H1 (cell line): ENCODE results near the gene MLLT11. TPM values are rescaled to one million over a fixed set of nuclear protein-coding genes. Genes with fewer than 3 reads are reported as not detected.

Experiments used
- CTCF ChIA-PET: fragments of 300-600 bp; sonication (Branson Sonifier 250); formaldehyde crosslinking; loops from one replicate; lab custom pipeline; 2021; ENCODE audit not compliant: partially characterized antibody; lab: Charles Lee
- POLR2A ChIA-PET: fragments of 300-600 bp; sonication (Branson Sonifier 250); formaldehyde crosslinking; loops from one replicate; lab custom pipeline; 2021; ENCODE audit warnings: inconsistent platforms; ENCODE audit not compliant: partially characterized antibody; lab: Charles Lee
- DNase-seq, 2 experiments: peaks; one replicate each; pipeline versions ENCODE4 v3.0.0 to v3.0.0-alpha.2; 2010 to 2022; ENCODE audit warnings: low spot score in 2 of 2, low read depth in 1 of 2, mixed read lengths in 1 of 2
- FAIRE-seq: peaks from 2 replicates; lab custom pipeline; 2011; peaks lifted over from hg19 to GRCh38; lab: Jason Lieb, UNC
- H2AFZ ChIP-seq: 2 replicates; pipeline ENCODE4 v1.8.1; 2012; ENCODE audit warnings: low read length, inconsistent platforms
- H2AK5ac ChIP-seq: 2 replicates; pipeline ENCODE4 v1.6.1; 2013; ENCODE audit warnings: low read depth, low read length
- H2BK120ac ChIP-seq: replicated peaks from 2 replicates; pipeline ENCODE3; 2013; ENCODE audit warnings: low read depth, low read length, inconsistent platforms
- H2BK12ac ChIP-seq: 2 replicates; pipeline ENCODE4 v1.6.1; 2013; ENCODE audit warnings: low read depth, low read length
- H2BK15ac ChIP-seq: 2 replicates; pipeline ENCODE4 v1.6.1; 2013; ENCODE audit warnings: low read length
- H2BK20ac ChIP-seq: 2 replicates; pipeline ENCODE4 v1.6.1; 2013; ENCODE audit warnings: low read length
- H2BK5ac ChIP-seq: 2 replicates; pipeline ENCODE4 v1.6.1; 2013; ENCODE audit warnings: low read depth, low read length
- H3K14ac ChIP-seq: 2 replicates; pipeline ENCODE4 v1.6.1; 2013; ENCODE audit warnings: inconsistent platforms; ENCODE audit not compliant: insufficient read length
- H3K18ac ChIP-seq: 2 replicates; pipeline ENCODE4 v1.6.1; 2013; ENCODE audit warnings: low read length; ENCODE audit errors: extremely low read depth
- H3K23ac ChIP-seq: 2 replicates; pipeline ENCODE4 v1.6.1; 2013; ENCODE audit warnings: inconsistent platforms; ENCODE audit not compliant: insufficient read length
- H3K23me2 ChIP-seq: 2 replicates; pipeline ENCODE4 v1.6.1; 2013; ENCODE audit warnings: low read depth, low read length
- H3K27ac ChIP-seq: 2 replicates; pipeline ENCODE4 v1.6.1; 2011; ENCODE audit warnings: low read depth, low read length, inconsistent platforms
- H3K27me3 ChIP-seq, 4 experiments: replicated peaks in 1 of 4; 1 replicate in 1 of 4; 2 replicates in 3 of 4; pipeline versions ENCODE4 v1.6.1 to v1.8.1; 2011 to 2013; ENCODE audit warnings: low read length in 3 of 4, mild to moderate bottlenecking in 3 of 4, inconsistent platforms in 2 of 4, mixed read lengths in 2 of 4, moderate library complexity in 1 of 4; ENCODE audit not compliant: control insufficient read depth in 3 of 4, insufficient read depth in 3 of 4; ENCODE audit errors: extremely low read depth in 1 of 4
- H3K36me3 ChIP-seq, 4 experiments: 2 replicates each; pipeline versions ENCODE4 v1.6.1 to v1.8.1; 2011 to 2013; ENCODE audit warnings: mild to moderate bottlenecking in 4 of 4, low read length in 3 of 4, moderate library complexity in 2 of 4, control low read depth in 1 of 4, inconsistent platforms in 1 of 4; ENCODE audit not compliant: insufficient read depth in 4 of 4, control insufficient read depth in 2 of 4
- H3K4ac ChIP-seq: replicated peaks from 2 replicates; pipeline ENCODE3; 2013; ENCODE audit warnings: low read length, low read depth, mixed read lengths, inconsistent platforms; ENCODE audit not compliant: insufficient read length
- H3K4me1 ChIP-seq, 4 experiments: replicated peaks in 1 of 4; 1 replicate in 1 of 4; 2 replicates in 3 of 4; pipeline versions ENCODE4 v1.6.1 to v1.8.1; 2011 to 2013; ENCODE audit warnings: low read length in 3 of 4, inconsistent platforms in 2 of 4, mixed read lengths in 1 of 4; ENCODE audit not compliant: insufficient read depth in 4 of 4, control insufficient read depth in 3 of 4
- H3K4me2 ChIP-seq, 2 experiments: 2 replicates each; pipeline versions ENCODE4 v1.6.1 to v1.8.1; 2011 to 2013; ENCODE audit warnings: low read depth in 2 of 2, low read length in 2 of 2, control low read depth in 1 of 2, inconsistent platforms in 1 of 2, mild to moderate bottlenecking in 1 of 2; ENCODE audit not compliant: insufficient read depth in 1 of 2
- H3K4me3 ChIP-seq, 4 experiments: fragments of 200-600, 300-600 bp in 1 of 4; sonication (generic), shearing (Covaris generic), sonication (Bioruptor Twin) in 1 of 4; 2 replicates each; pipeline versions ENCODE4 v1.5.1 to v1.8.1; 2011 to 2016; ENCODE audit warnings: low read length in 4 of 4, low read depth in 3 of 4, control low read depth in 2 of 4, inconsistent platforms in 2 of 4, mild to moderate bottlenecking in 2 of 4, mixed read lengths in 1 of 4, moderate library complexity in 1 of 4; ENCODE audit not compliant: insufficient read depth in 2 of 4; ENCODE audit errors: extremely low read depth in 1 of 4
- H3K56ac ChIP-seq: replicated peaks from 2 replicates; pipeline ENCODE3; 2013; ENCODE audit warnings: low read depth, mild to moderate bottlenecking, mixed read lengths, low read length, inconsistent platforms; ENCODE audit not compliant: insufficient read length
- H3K79me1 ChIP-seq: 2 replicates; pipeline ENCODE4 v1.6.1; 2013; ENCODE audit warnings: low read depth, low read length, control low read depth
- H3K79me2 ChIP-seq, 2 experiments: 2 replicates each; pipeline versions ENCODE4 v1.6.1 to v1.8.1; 2012 to 2013; ENCODE audit warnings: low read length in 2 of 2, mild to moderate bottlenecking in 2 of 2, inconsistent platforms in 1 of 2; ENCODE audit not compliant: insufficient read depth in 2 of 2, control insufficient read depth in 1 of 2
- H3K9ac ChIP-seq, 4 experiments: replicated peaks in 1 of 4; 1 replicate in 1 of 4; 2 replicates in 3 of 4; pipeline versions ENCODE4 v1.6.1 to v1.8.1; 2011 to 2013; ENCODE audit warnings: low read depth in 3 of 4, low read length in 3 of 4, control low read depth in 2 of 4, mild to moderate bottlenecking in 2 of 4, moderate library complexity in 2 of 4, inconsistent platforms in 1 of 4; ENCODE audit errors: extremely low read depth in 1 of 4
- H3K9me3 ChIP-seq, 2 experiments: 2 replicates each; pipeline versions ENCODE4 v1.6.1 to v1.8.1; 2012 to 2013; ENCODE audit warnings: mild to moderate bottlenecking in 2 of 2, moderate library complexity in 2 of 2, control low read depth in 1 of 2, inconsistent platforms in 1 of 2, low read depth in 1 of 2, low read length in 1 of 2, mixed read lengths in 1 of 2; ENCODE audit not compliant: insufficient read depth in 2 of 2
- H4K20me1 ChIP-seq, 2 experiments: replicated peaks in 1 of 2; 2 replicates each; pipeline versions ENCODE3 to v1.8.1; 2011 to 2013; ENCODE audit warnings: inconsistent platforms in 2 of 2, low read length in 2 of 2, mild to moderate bottlenecking in 1 of 2; ENCODE audit not compliant: insufficient read depth in 2 of 2, control insufficient read depth in 1 of 2
- H4K5ac ChIP-seq: 2 replicates; pipeline ENCODE4 v1.6.1; 2013; ENCODE audit warnings: low read length, low read depth, mixed read lengths, inconsistent platforms; ENCODE audit not compliant: insufficient read length
- H4K8ac ChIP-seq: 2 replicates; pipeline ENCODE4 v1.8.0; 2013; ENCODE audit warnings: mild to moderate bottlenecking, moderate library complexity, low read length, inconsistent platforms; ENCODE audit not compliant: insufficient read depth; ENCODE audit errors: extremely low read depth
- H4K91ac ChIP-seq: replicated peaks from 2 replicates; pipeline ENCODE3; 2013; ENCODE audit warnings: low read length, mixed read lengths, inconsistent platforms; ENCODE audit not compliant: insufficient read length
- EP300 ChIP-seq, 2 experiments: IDR thresholded peaks; 1 replicate in 1 of 2; 2 replicates in 1 of 2; pipeline ENCODE4 v1.6.1; 2011 to 2012; ENCODE audit warnings: low read depth in 2 of 2, low read length in 2 of 2, mild to moderate bottlenecking in 2 of 2, borderline replicate concordance in 1 of 2, inconsistent platforms in 1 of 2, moderate library complexity in 1 of 2
- GABPA ChIP-seq: IDR thresholded peaks from 2 replicates; pipeline ENCODE4 v1.6.1; 2011; ENCODE audit warnings: mild to moderate bottlenecking, low read length, moderate library complexity, borderline replicate concordance; ENCODE audit not compliant: insufficient read depth
- GTF2F1 ChIP-seq: IDR thresholded peaks from 2 replicates; pipeline ENCODE4 v1.6.1; 2012; ENCODE audit warnings: low read depth, low read length, improper control_type of control experiment, borderline replicate concordance
- MAFK ChIP-seq: IDR thresholded peaks from 2 replicates; pipeline ENCODE4 v1.6.1; 2012; ENCODE audit warnings: low read depth, mild to moderate bottlenecking, improper control_type of control experiment, low read length
- NRF1 ChIP-seq: IDR thresholded peaks from 2 replicates; pipeline ENCODE4 v1.6.1; 2011; ENCODE audit warnings: mild to moderate bottlenecking, low read depth, low read length, improper control_type of control experiment
- RAD21 ChIP-seq, 2 experiments: IDR thresholded peaks in 1 of 2; conservative IDR thresholded peaks in 1 of 2; 2 replicates each; pipeline ENCODE4 v1.6.1; 2011; ENCODE audit warnings: low read depth in 2 of 2, low read length in 2 of 2, improper control_type of control experiment in 1 of 2, inconsistent platforms in 1 of 2, mild to moderate bottlenecking in 1 of 2, moderate library complexity in 1 of 2
- RFX5 ChIP-seq: IDR thresholded peaks from 2 replicates; pipeline ENCODE4 v1.6.1; 2011; ENCODE audit warnings: low read depth, low read length, improper control_type of control experiment, borderline replicate concordance
- RXRA ChIP-seq: IDR thresholded peaks from 2 replicates; pipeline ENCODE4 v1.6.1; 2011; ENCODE audit warnings: low read depth, mild to moderate bottlenecking, low read length, moderate library complexity; ENCODE audit not compliant: insufficient read depth
- SIX5 ChIP-seq: IDR thresholded peaks from 2 replicates; pipeline ENCODE4 v1.6.1; 2011; ENCODE audit warnings: mild to moderate bottlenecking, low read depth, low read length
- SP1 ChIP-seq: IDR thresholded peaks from 2 replicates; pipeline ENCODE4 v1.6.1; 2011; ENCODE audit warnings: low read depth, low read length
- TAF1 ChIP-seq: IDR thresholded peaks from 2 replicates; pipeline ENCODE4 v1.6.1; 2011; ENCODE audit warnings: mild to moderate bottlenecking, low read depth, low read length
- TBP ChIP-seq: IDR thresholded peaks from 2 replicates; pipeline ENCODE4 v1.6.1; 2011; ENCODE audit warnings: low read depth, low read length, improper control_type of control experiment
- WGBS, 2 experiments: shearing (Covaris generic) in 1 of 2; methylation state at CpG; one replicate each; pipeline versions ENCODE4 v1.1.6 to v1.1.7; 2013 to 2015; ENCODE audit warnings: low lambda C conversion rate in 2 of 2, mixed read lengths in 2 of 2, inconsistent platforms in 1 of 2, low coverage in 1 of 2, missing lambda C conversion rate in 1 of 2; ENCODE audit not compliant: insufficient replicate concordance in 2 of 2, insufficient coverage in 1 of 2, insufficient read length in 1 of 2; ENCODE audit errors: extremely low coverage in 1 of 2, missing lambda C conversion rate in 1 of 2; 5-methylcytosine and 5-hydroxymethylcytosine counted together
- polyA plus RNA-seq, 7 experiments: library from polyadenylated mRNA; depleted of rRNA in 3 of 7; stranded (reverse) in 5 of 7; unstranded in 2 of 7; fragments of >200 nt in 5 of 7; fragments of 200-250 nt in 2 of 7; gene quantifications; 1 replicate in 5 of 7; 2 replicates in 1 of 7; 4 replicates in 1 of 7; pipeline versions ENCODE4 v1.2.1 to v1.2.3, GENCODE V29; 2011 to 2013; ENCODE audit warnings: missing spikeins in 2 of 7, mixed read lengths in 2 of 7
- total RNA-seq: library from RNA; stranded (reverse); fragmentation: NEBNext Ultra II Directional; extraction: Animal tissue kit (Norgen Biotek cat#: 25700); gene quantifications from 2 replicates; pipeline ENCODE4 v1.2.1, GENCODE V29; 2021
- TF ChIP-seq, protein P1 (sequence below): IDR thresholded peaks from 2 replicates; pipeline ENCODE4 v1.6.1; 2012; ENCODE audit warnings: inconsistent platforms

The MLLT11 gene
- total and polyA plus RNA-seq, 2 of the 8 experiments (the other 6 are each of a cell fraction or from before 2014, with no cell fraction given): 13.7 to 18.1 TPM

DNA sequence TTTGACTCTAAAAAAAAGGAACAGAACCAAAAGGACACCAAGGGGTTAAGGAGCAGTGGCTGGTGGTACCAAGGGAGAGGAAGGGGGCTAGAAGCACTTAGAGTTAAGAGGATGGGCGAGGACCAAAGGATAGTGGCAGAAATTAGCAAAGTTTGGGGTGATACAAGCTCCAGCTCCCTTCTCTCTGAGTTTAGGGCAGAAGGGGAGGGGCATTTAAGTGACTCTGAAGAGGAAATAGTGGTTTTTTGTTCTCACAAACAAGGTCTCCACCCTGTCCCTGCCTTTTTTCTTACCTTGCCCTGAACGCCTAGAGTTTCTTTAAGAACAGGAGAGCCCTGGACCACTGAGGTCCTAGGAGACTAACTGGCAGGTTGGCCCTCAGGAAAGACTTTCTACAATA is 4.0 kb upstream of the MLLT11 start:
- DNase-seq (no peak), FAIRE-seq (no peak)
- no peak overlapping the region for H3K4ac ChIP-seq
- H2BK15ac ChIP-seq: no peak overlapping the region
- H3K27ac ChIP-seq: no peak overlapping the region
- H3K79me1 ChIP-seq: peaks cover 12% of the 10 kb centered on the region
- H4K8ac ChIP-seq: no peak overlapping the region
- H3K36me3 ChIP-seq: peaks cover 18 to 51% (median 40%) of the 10 kb centered on the region in 4 experiments
- no peak overlapping the region for H3K14ac ChIP-seq
- ChIA-PET CTCF (interaction anchor here (1.1 to 7.3 kb wide), 5 partner anchors 9 to 32 kb away, joined by 3 to 95 read pairs (median 5); partner anchors contain the start of genes C1orf56 and GABPB2), POLR2A (interaction anchor here (9.1 kb wide), 1 partner anchor 8 kb away, joined by 107 read pairs; the partner anchor contains the start of gene C1orf56)
- WGBS, 2 experiments: 36% methylated on average over 2 of the region's 2 CpGs; no CpG with 5 or more reads in 1 of the 2 experiments
- no peaks in the 10 kb centered on the region for H3K9me3 ChIP-seq
- no peak overlapping the region for H2BK20ac ChIP-seq
- no peak overlapping the region for H3K23ac ChIP-seq
- peaks cover 13% of the 10 kb centered on the region; the same call in 1 of the 2 replicates for H3K23me2 ChIP-seq
- no peak overlapping the region for H2AK5ac ChIP-seq
- H3K27me3 ChIP-seq: no peaks in the 10 kb centered on the region
- no peak overlapping the region for H4K91ac ChIP-seq
- H3K4me1 ChIP-seq: peaks cover 4 to 9% (median 6%) of the 10 kb centered on the region in 4 experiments; a peak in 6 of 7 replicates
- no peak overlapping the region for H2BK5ac ChIP-seq
- TF ChIP-seq EP300 (IDR thresholded peaks at IDR 0.05; ENCODE audit: borderline replicate concordance in 1 of 2, low read depth in 2 of 2, low read length in 2 of 2) (no peak), GTF2F1 (no peak), GABPA (no peak), MAFK (no peak), RAD21 (IDR thresholded peaks at IDR 0.05 in 1 of 2, conservative IDR thresholded peaks at IDR 0.05 in 1 of 2; ENCODE audit: low read depth in 2 of 2, low read length in 2 of 2) (no peak), RFX5 (no peak), SIX5 (no peak), SP1 (no peak), NRF1 (no peak), TBP (no peak), RXRA (no peak), TAF1 (no peak)
- TF ChIP-seq, protein P1, sequence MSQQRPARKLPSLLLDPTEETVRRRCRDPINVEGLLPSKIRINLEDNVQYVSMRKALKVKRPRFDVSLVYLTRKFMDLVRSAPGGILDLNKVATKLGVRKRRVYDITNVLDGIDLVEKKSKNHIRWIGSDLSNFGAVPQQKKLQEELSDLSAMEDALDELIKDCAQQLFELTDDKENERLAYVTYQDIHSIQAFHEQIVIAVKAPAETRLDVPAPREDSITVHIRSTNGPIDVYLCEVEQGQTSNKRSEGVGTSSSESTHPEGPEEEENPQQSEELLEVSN: no peak
- no peak overlapping the region for H3K9ac ChIP-seq
- no peak overlapping the region for H4K5ac ChIP-seq
- no peak overlapping the region for H2BK12ac ChIP-seq
- peaks cover 7 to 41% of the 10 kb centered on the region in 2 experiments for H3K79me2 ChIP-seq
- no peak overlapping the region for H3K4me3 ChIP-seq
- H3K4me2 ChIP-seq: no peak overlapping the region
- H3K18ac ChIP-seq: no peak overlapping the region
- peaks cover 0 to 10% of the 10 kb centered on the region in 2 experiments for H4K20me1 ChIP-seq
- no peak overlapping the region for H2BK120ac ChIP-seq
- H2AFZ ChIP-seq: no peak overlapping the region
- H3K56ac ChIP-seq: no peak overlapping the region
